Hepatocyte (in vitro differentiated cells): ENCODE data around the gene ALDH1A2. TPM values are rescaled to one million over a fixed set of nuclear protein-coding genes. Genes with fewer than 3 reads are reported as not detected.
"Not testable (repeated sequence)": the region's sequence is repeated elsewhere in the genome, so short reads cannot be mapped to it uniquely, and the experiment has no call there.

Source experiments
- DNase-seq: peaks from one replicate; pipeline ENCODE4 v3.0.0-alpha.2; 2016; ENCODE audit warnings: low spot score
- H2AFZ ChIP-seq: fragments of 200-600 bp; sonication (generic); 2 replicates; pipeline ENCODE4 v1.6.0; 2016; ENCODE audit warnings: antibody characterized with exemption, mild to moderate bottlenecking
- H3K27ac ChIP-seq: fragments of 200-600 bp; sonication (generic); 2 replicates; pipeline ENCODE4 v1.5.1; 2016; ENCODE audit warnings: mild to moderate bottlenecking
- H3K27me3 ChIP-seq: fragments of 200-600 bp; sonication (generic); 2 replicates; pipeline ENCODE4 v1.6.1; 2016
- H3K36me3 ChIP-seq: fragments of 200-600 bp; sonication (generic); replicated peaks from 2 replicates; pipeline ENCODE4 v1.5.1; 2016; ENCODE audit warnings: low read depth; ENCODE audit not compliant: insufficient read depth
- H3K4me1 ChIP-seq: fragments of 200-600 bp; sonication (generic); 2 replicates; pipeline ENCODE4 v1.5.1; 2016; ENCODE audit warnings: mild to moderate bottlenecking, moderate library complexity; ENCODE audit not compliant: insufficient read depth
- H3K4me2 ChIP-seq: fragments of 200-600 bp; sonication (generic); 2 replicates; pipeline ENCODE4 v1.6.0; 2016
- H3K4me3 ChIP-seq: fragments of 200-600 bp; sonication (generic); 2 replicates; pipeline ENCODE4 v1.5.1; 2016; ENCODE audit warnings: mild to moderate bottlenecking
- H3K79me2 ChIP-seq: fragments of 200-600 bp; sonication (generic); 2 replicates; pipeline ENCODE4 v1.6.0; 2017; ENCODE audit warnings: mild to moderate bottlenecking
- H3K9me2 ChIP-seq: fragments of 200-600 bp; sonication (generic); replicated peaks from 2 replicates; pipeline ENCODE4 v1.6.0; 2017; ENCODE audit warnings: mild to moderate bottlenecking; ENCODE audit not compliant: insufficient read depth
- H3K9me3 ChIP-seq: fragments of 200-600 bp; sonication (generic); 2 replicates; pipeline ENCODE4 v1.5.1; 2016; ENCODE audit warnings: low read depth, mild to moderate bottlenecking
- H4K20me1 ChIP-seq: fragments of 200-600 bp; sonication (generic); 2 replicates; pipeline ENCODE4 v1.6.0; 2016; ENCODE audit warnings: mild to moderate bottlenecking; ENCODE audit not compliant: insufficient read depth, poor library complexity, severe bottlenecking
- EZH2 ChIP-seq: fragments of 200-600 bp; sonication (generic); IDR thresholded peaks from 2 replicates; pipeline ENCODE4 v1.6.1; 2016; ENCODE audit warnings: antibody characterized with exemption, mild to moderate bottlenecking, borderline replicate concordance
- EZH2phosphoT487 ChIP-seq: fragments of 200-600 bp; sonication (generic); IDR thresholded peaks from one replicate; pipeline ENCODE4 v1.6.1; 2018; ENCODE audit warnings: antibody characterized with exemption, mild to moderate bottlenecking, low read depth, moderate library complexity; ENCODE audit not compliant: unreplicated experiment, severe bottlenecking
- WGBS: methylation state at CpG from one replicate; pipeline ENCODE4 v1.1.6; 2016; ENCODE audit warnings: low lambda C conversion rate; ENCODE audit errors: missing lambda C conversion rate; 5-methylcytosine and 5-hydroxymethylcytosine counted together
- polyA plus RNA-seq: library from polyadenylated mRNA; unstranded; fragments of >200 nt; fragmentation: Nextera tagmentation; extraction: Ambion mirVana; gene quantifications from 2 replicates; pipeline ENCODE4 v1.2.1, GENCODE V29; 2016
- total RNA-seq: library from RNA; depleted of rRNA; stranded (reverse); fragments of >200 nt; gene quantifications from 2 replicates; pipeline ENCODE4 v1.2.3, GENCODE V29; 2014
- TF ChIP-seq, protein P1 (sequence below): fragments of 200-600 bp; sonication (generic); IDR thresholded peaks from 2 replicates; pipeline ENCODE4 v1.5.1; 2016; ENCODE audit warnings: antibody characterized with exemption, mild to moderate bottlenecking; ENCODE audit not compliant: poor library complexity

The ALDH1A2 gene
- total and polyA plus RNA-seq, 2 experiments from 2014 or later = 3.0 to 7.3 TPM

DNA sequence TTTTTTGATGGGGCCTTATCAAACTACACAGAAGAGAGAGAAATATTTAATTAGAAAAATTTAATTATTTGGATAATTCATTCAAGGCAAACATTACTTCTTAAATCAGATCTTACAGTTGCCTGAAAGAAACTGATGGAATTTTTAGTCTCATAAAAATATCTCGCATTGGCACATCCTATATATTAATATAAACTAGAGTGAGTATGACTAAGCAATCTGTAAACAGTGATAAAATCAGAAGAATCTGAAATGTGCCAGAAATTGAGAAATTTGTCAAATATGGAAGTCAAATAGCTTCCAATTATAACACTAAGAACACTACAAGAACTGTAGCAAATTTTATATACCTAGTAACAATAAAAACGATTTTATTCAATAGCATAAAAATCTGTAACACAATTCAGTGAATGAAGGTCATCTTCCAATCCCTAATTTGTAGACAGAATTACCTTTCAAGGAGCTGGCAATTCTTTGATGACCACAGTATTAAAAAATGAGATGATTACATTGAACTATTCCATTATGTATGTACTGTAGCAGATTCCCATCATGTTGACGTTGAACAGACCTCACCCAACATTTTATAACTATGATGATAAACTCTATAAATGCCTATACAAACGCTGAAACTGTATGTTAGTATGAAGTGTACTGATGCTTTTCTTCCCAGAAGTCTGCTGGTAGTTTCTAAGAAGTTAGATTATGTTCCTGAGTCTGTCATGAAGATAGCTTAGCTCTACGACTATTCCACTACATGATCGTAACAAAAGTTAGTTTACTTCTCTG is 63.0 kb downstream of the ALDH1A2 start:
- Histone ChIP-seq H3K4me3 (no peak overlapping the region), H3K36me3 (no peaks in the 10 kb centered on the region), H3K27me3 (no peaks in the 10 kb centered on the region), H3K27ac (no peak overlapping the region), H3K9me3 (no peaks in the 10 kb centered on the region), H3K4me2 (no peak overlapping the region), H2AFZ (no peak overlapping the region), H4K20me1 (no peaks in the 10 kb centered on the region), H3K4me1 (no peaks in the 10 kb centered on the region), H3K79me2 (no peaks in the 10 kb centered on the region), H3K9me2 (no peaks in the 10 kb centered on the region)
- 56% methylated on average over 6 of the region's 6 CpGs for WGBS
- no peak for TF ChIP-seq EZH2
- no peak for TF ChIP-seq EZH2phosphoT487
- TF ChIP-seq, protein P1, sequence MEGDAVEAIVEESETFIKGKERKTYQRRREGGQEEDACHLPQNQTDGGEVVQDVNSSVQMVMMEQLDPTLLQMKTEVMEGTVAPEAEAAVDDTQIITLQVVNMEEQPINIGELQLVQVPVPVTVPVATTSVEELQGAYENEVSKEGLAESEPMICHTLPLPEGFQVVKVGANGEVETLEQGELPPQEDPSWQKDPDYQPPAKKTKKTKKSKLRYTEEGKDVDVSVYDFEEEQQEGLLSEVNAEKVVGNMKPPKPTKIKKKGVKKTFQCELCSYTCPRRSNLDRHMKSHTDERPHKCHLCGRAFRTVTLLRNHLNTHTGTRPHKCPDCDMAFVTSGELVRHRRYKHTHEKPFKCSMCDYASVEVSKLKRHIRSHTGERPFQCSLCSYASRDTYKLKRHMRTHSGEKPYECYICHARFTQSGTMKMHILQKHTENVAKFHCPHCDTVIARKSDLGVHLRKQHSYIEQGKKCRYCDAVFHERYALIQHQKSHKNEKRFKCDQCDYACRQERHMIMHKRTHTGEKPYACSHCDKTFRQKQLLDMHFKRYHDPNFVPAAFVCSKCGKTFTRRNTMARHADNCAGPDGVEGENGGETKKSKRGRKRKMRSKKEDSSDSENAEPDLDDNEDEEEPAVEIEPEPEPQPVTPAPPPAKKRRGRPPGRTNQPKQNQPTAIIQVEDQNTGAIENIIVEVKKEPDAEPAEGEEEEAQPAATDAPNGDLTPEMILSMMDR = no peak
- no peak for DNase-seq

DNA sequence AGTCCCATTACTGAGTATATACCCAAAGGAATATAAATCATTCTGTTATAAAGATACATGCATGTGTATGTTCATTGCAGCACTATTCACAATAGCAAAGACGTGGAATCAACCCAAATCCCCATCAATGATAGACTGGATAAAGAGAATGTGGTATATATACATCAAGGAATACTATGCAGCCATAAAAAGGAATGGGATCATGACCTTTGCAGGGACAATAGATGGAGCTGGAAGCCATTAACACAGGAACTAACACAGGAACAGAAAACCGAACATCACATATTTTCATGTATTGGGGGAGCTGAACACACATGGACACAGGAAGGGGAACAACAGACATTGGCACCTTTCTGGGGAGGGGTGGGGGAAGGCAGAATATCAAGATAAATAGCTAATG is 65.8 kb downstream of the ALDH1A2 start:
- H3K9me2 ChIP-seq, H4K20me1 ChIP-seq, DNase-seq, H3K27ac ChIP-seq, H3K4me1 ChIP-seq, H3K36me3 ChIP-seq, H3K27me3 ChIP-seq, H3K79me2 ChIP-seq, H3K4me3 ChIP-seq, H2AFZ ChIP-seq, H3K4me2 ChIP-seq, H3K9me3 ChIP-seq: not testable (repeated sequence)
- 75% methylated on average over 2 of the region's 2 CpGs for WGBS

DNA sequence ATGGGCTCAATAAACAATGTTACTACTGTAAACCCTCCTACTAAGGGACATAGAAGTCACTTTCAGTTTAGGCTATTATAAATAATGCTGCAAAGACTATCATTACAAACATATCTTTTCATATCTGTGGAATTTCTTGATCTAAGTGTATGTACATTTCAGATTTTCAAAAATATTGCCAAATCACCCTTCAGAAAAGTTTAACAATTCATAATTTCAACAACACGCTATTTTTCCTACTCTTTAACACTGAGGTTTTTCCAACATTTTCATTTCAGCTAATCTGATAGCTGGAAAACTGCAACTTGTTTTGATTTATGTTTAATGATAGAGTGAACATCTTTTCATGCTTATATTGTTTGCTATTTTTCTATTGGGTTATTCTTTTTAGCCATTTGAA is 69.0 kb downstream of the ALDH1A2 start:
- no peak for TF ChIP-seq EZH2phosphoT487
- TF ChIP-seq, protein P1 = no peak
- no peak for TF ChIP-seq EZH2

DNA sequence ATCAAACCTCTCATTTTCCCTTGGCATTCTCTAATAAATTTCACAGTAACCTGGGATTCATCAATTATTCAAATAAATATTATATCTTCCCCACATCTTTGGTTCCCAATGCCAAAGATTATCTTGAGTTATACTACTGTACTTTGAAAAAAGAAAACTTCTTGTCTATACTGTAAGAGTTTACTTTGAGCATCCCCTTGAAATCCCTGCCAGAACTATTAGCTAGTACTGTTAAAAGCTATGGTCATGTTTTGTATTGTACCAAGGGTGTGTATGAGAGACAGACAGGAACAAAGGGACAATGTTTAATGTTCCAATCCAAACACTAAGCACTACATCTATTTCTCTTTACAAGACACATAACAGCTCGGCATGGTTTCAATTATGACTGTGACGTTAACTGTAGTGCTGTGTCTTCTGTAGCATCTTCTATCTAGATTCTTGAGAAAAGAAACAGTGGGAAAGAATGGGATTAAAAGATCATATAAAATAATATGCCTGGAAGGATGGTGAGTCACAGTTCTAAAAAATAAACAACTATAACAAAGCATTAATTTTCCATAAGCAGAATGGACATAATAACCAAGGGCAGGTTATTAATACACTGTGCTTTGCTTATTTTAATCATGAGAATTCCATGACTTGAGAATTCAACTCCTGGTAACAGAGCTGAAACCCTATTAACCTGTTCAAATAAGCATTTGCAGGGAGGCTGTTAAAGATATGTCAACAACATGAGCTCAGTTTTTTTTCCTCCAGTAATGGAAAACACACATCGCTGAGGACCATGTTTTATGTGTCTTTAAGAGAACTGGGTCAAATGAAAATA is 71.1 kb downstream of the ALDH1A2 start:
- Histone ChIP-seq H4K20me1 (no peaks in the 10 kb centered on the region), H3K4me2 (peak overlapping the region; percentile 30), H2AFZ (no peak overlapping the region), H3K79me2 (no peaks in the 10 kb centered on the region), H3K36me3 (no peaks in the 10 kb centered on the region), H3K4me1 (peaks cover 8% of the 10 kb centered on the region), H3K4me3 (no peak overlapping the region), H3K27me3 (no peaks in the 10 kb centered on the region), H3K9me3 (no peaks in the 10 kb centered on the region), H3K9me2 (no peaks in the 10 kb centered on the region), H3K27ac (no peak overlapping the region)
- peak; percentile 14 for DNase-seq
- TF ChIP-seq EZH2 (no peak), EZH2phosphoT487 (no peak)
- TF ChIP-seq, protein P1 = no peak
- WGBS = 43% methylated on average over 3 of the region's 3 CpGs

More for the DNA sequence above, 69.0 kb downstream of the ALDH1A2 start:
- no peak overlapping the region for H3K4me3 ChIP-seq
- no peak overlapping the region for H3K4me2 ChIP-seq
- H3K9me2 ChIP-seq = no peaks in the 10 kb centered on the region
- no peaks in the 10 kb centered on the region for H4K20me1 ChIP-seq
- 94% methylated on average over 1 of the region's 1 CpG for WGBS
- no peak overlapping the region for H2AFZ ChIP-seq
- no peaks in the 10 kb centered on the region for H3K27me3 ChIP-seq
- H3K27ac ChIP-seq = no peak overlapping the region
- no peaks in the 10 kb centered on the region for H3K9me3 ChIP-seq
- no peaks in the 10 kb centered on the region for H3K79me2 ChIP-seq
- DNase-seq = no peak
- H3K36me3 ChIP-seq = no peaks in the 10 kb centered on the region
- H3K4me1 ChIP-seq = peaks cover 8% of the 10 kb centered on the region
